ENCODE results near the gene DUOX2.
A peak's percentile ranks its signal among the peaks of the same experiment; 100 is the strongest.

The DUOX2 gene

DNA sequence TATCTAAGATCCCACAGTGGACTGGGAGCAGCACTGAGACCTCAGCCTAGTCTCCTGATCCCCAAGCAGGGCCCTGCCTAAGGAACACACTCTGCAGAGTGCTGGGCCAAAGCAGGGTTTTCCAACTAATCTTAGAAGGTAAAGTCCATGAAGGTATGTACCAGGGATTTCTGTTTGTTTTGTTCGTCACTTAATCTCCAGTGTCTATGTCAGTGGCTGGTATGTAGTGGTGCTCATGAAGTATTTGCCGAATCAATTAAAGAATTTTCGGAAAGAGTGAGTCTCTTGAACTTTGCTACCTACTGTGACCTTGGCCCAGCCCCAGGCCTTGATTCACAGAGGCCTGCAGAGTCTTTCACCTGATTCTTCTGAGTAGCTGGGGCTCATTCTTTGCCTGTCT lies 17.5 kb upstream of the DUOX2 start:
- no peak for TF ChIP-seq CTCF (conservative IDR thresholded peaks at IDR 0.05)
- no peak overlapping the region for H3K27ac ChIP-seq

DNA sequence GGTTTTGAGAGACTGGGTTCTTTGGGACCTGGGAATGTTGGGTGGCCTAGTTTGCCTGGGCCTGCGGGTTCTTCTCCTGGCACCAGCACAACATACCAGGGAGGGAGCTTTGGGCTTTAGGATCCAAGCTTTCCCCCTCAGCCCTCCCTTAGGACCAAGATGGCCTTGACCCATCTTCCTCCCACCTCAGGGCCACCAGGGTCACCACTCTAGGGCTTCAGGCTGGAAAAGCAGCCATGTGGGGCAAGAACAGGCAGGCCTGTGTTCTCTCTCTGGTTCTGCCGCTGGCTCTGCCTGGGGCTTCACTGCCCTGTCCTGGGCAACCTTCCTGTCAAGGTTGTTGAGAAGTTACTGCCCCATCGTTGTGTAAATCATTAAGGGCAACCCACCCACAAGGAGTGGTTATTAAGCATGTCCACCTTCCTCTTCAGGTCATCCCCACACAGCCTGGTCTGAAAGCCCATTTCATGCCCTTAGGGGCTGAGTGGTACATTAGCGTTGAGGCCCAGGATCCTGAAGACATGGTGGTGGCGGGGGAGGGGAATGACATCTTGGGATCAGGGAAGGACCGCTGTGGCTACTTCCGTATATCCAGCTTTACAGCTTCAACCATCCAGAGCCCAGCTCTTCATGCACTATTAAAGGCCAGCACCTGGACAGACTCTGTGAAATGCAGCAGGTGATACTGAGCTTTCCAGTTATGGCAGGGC lies 16.5 kb upstream of the DUOX2 start:
- H3K27ac ChIP-seq, result no peak overlapping the region
- TF ChIP-seq CTCF (conservative IDR thresholded peaks at IDR 0.05), result no peak

DNA sequence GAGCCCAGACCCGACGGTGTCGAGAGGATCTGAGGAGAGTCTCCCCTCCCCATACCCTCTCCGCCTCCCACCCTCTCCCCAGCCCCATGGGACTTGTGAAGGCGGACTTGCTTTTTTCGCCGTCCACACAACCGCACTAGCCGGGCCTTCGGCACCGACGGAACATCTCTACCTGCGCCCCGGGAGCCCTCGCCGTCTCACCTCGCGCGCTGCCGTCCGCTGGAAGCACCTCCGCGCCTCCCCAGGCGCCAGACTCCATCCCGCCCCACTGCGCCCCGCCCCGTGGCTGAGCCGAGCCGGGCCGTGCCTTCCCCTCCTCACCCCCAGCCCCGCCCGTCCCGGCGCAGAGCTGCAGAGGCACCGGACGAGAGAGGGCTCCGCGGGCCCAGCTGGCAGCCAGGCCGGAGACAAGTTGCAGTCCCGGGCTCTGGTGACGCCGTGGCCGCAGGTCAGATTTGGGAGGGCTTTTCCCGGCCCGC lies 15.7 kb upstream of the DUOX2 start, which contains the start of the genes DUOX1 and DUOXA1:
Gene DUOX1, plus strand, starts transcription at position 344 of the 479 bp plus-strand sequence. CDS start 1,973 bp downstream, outside the sequence.
Gene DUOXA1, minus strand, starts transcription at position 229 of the 479 bp plus-strand sequence. CDS start 6,865 bp downstream, outside the sequence.
- H3K27ac ChIP-seq, result no peak within 1 kb of the TSS
- TF ChIP-seq CTCF (conservative IDR thresholded peaks at IDR 0.05), result no peak

DNA sequence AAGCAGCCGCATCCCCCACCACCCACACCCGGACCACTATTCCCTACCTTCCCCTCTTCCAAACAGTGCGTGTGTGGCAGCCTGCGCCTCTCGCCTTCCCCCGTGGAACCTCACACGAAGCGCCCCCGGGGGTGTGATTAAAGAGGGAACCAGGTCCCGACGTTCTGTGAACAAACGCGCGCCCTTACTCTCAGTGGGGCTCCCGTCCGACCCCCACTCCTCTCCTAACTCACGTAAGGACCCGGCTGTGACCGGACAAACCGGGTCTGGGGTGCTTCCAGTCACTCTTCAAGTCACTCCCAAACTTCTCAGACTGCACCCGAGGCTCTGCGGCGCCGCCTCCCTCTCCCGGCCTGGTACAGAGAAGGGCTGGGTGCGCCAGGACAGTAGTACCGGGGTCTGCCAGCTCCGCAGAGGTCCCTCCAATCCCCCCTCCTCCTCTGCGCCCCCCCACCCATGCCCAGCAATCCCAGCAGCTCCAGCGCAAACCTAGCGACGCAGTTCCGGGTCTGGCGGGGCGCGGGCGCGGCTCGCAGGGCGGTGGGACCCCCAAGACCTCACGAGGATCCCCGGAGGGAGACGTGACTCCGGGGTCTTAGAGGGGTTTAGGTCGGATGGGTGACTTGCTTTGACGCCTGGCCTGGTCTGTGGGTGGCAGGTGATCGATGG lies 15.1 kb upstream of the DUOX2 start:
- H3K27ac ChIP-seq, result no peak overlapping the region
- no peak for TF ChIP-seq CTCF (conservative IDR thresholded peaks at IDR 0.05)

DNA sequence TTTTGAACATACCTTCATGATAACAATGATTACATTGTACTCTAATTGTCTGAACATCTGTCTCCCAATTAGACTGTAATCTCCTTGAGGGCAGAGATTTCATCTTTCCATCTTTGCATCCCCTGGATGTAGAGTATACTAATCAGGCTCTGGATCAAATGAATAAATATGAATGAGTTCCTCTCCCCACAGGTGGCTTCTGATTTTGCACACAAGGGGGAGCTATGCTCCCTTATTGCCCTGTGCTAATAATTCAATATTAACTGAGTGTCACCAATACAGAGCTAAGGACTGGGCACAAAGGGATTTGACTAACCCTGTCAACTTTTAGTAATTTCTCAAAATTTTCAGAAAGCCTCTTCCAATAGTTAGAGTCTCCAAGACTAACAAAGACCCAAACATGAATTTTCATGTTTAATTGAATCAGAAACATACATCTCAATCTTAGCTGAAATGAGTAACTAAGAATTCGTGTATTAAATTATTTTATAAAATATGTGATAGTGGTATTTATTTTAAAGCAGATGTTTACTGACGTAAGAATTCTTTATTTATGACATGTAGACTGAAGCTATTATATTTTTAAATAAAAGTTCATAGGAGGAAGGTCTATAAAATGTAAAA lies 12.7 kb upstream of the DUOX2 start:
- no peak overlapping the region for H3K27ac ChIP-seq
- TF ChIP-seq CTCF (conservative IDR thresholded peaks at IDR 0.05), result peak; percentile 86

- H3K27ac ChIP-seq, result no peak overlapping the region
- no peak for TF ChIP-seq CTCF (conservative IDR thresholded peaks at IDR 0.05)
Observed at GRCh38 chr15:45123397-45123796, 9.4 kb upstream of the DUOX2 start.

- H3K27ac ChIP-seq, result no peak overlapping the region
- no peak for TF ChIP-seq CTCF (conservative IDR thresholded peaks at IDR 0.05)
Observed at GRCh38 chr15:45122719-45123118, 8.7 kb upstream of the DUOX2 start.
